SK-N-SH treated with all-trans-retinoic acid at 6 μM for 48 hours (cell line): ENCODE data around the gene ZNF563.

Source experiments
- ATAC-seq: fragments of 200-7000 bp; cut with Tn5 transposase; 3 replicates; pipeline ENCODE4 v1.9.1; 2020; ENCODE audit warnings: mild to moderate bottlenecking, moderate library complexity
- ARNTL ChIP-seq: fragments of 450-650 bp; formaldehyde crosslinking; IDR thresholded peaks from 2 replicates; pipeline ENCODE4 v1.5.0; 2020; ENCODE audit warnings: low read depth, mild to moderate bottlenecking, moderate library complexity, borderline replicate concordance
- BACH2 ChIP-seq: fragments of 250-450 bp; sonication (Bioruptor Pico); IDR thresholded peaks from 2 replicates; pipeline ENCODE4 v1.9.0; 2021; ENCODE audit warnings: mild to moderate bottlenecking, borderline replicate concordance
- CSDC2 ChIP-seq: fragments of 250-450 bp; sonication (Bioruptor Pico); IDR thresholded peaks from 2 replicates; pipeline ENCODE4 v1.5.0; 2020; ENCODE audit warnings: mild to moderate bottlenecking, moderate library complexity
- GLIS3 ChIP-seq: fragments of 250-450 bp; sonication (Bioruptor Pico); IDR thresholded peaks from 2 replicates; pipeline ENCODE4 v1.5.0; 2020; ENCODE audit warnings: mild to moderate bottlenecking, moderate library complexity
- OSR1 ChIP-seq: fragments of 250-450 bp; sonication (Bioruptor Pico); IDR thresholded peaks from 2 replicates; pipeline ENCODE4 v1.8.0; 2022; ENCODE audit warnings: moderate library complexity, mild to moderate bottlenecking, inconsistent platforms
- RARB ChIP-seq: fragments of 250-450 bp; sonication (Bioruptor Pico); IDR thresholded peaks from 2 replicates; pipeline ENCODE4 v1.8.0; 2021; ENCODE audit warnings: mild to moderate bottlenecking, moderate library complexity
- SNAI2 ChIP-seq: fragments of 250-450 bp; sonication (Bioruptor Pico); IDR thresholded peaks from 2 replicates; pipeline ENCODE4 v1.5.0; 2020; ENCODE audit warnings: mild to moderate bottlenecking, moderate library complexity
- TCF4 ChIP-seq: fragments of 250-450 bp; sonication (Bioruptor Pico); IDR thresholded peaks from 2 replicates; pipeline ENCODE4 v1.8.0; 2021; ENCODE audit warnings: mild to moderate bottlenecking, moderate library complexity, borderline replicate concordance
- TOX ChIP-seq: fragments of 250-450 bp; sonication (Bioruptor Pico); IDR thresholded peaks from 2 replicates; pipeline ENCODE4 v1.8.0; 2021; ENCODE audit warnings: mild to moderate bottlenecking, moderate library complexity, borderline replicate concordance
- ZC3H10 ChIP-seq: fragments of 250-450 bp; sonication (Bioruptor Pico); IDR thresholded peaks from 2 replicates; pipeline ENCODE4 v1.5.1; 2021; ENCODE audit warnings: mild to moderate bottlenecking, moderate library complexity
- ZFP3 ChIP-seq: fragments of 250-450 bp; sonication (Bioruptor Pico); IDR thresholded peaks from 2 replicates; pipeline ENCODE4 v1.5.0; 2020; ENCODE audit warnings: mild to moderate bottlenecking, moderate library complexity
- ZFP30 ChIP-seq: fragments of 450-650 bp; formaldehyde crosslinking; IDR thresholded peaks from 2 replicates; pipeline ENCODE4 v1.5.0; 2022; ENCODE audit warnings: mild to moderate bottlenecking, moderate library complexity
- ZNF565 ChIP-seq: fragments of 450-650 bp; formaldehyde crosslinking; conservative IDR thresholded peaks from 2 replicates; pipeline ENCODE4 v1.5.0; 2020; ENCODE audit warnings: low read depth, mild to moderate bottlenecking, moderate library complexity
- ZNF8 ChIP-seq: fragments of 450-650 bp; formaldehyde crosslinking; IDR thresholded peaks from 2 replicates; pipeline ENCODE4 v1.5.0; 2020; ENCODE audit warnings: mild to moderate bottlenecking, moderate library complexity
- TF ChIP-seq, protein P1 (sequence below): fragments of 250-450 bp; sonication (Bioruptor Pico); IDR thresholded peaks from 2 replicates; pipeline ENCODE4 v1.5.0; 2020; ENCODE audit warnings: mild to moderate bottlenecking, moderate library complexity
- TF ChIP-seq, protein P2 (sequence below): fragments of 250-450 bp; sonication (Bioruptor Pico); IDR thresholded peaks from 2 replicates; pipeline ENCODE4 v1.8.0; 2020; ENCODE audit warnings: mild to moderate bottlenecking, moderate library complexity, borderline replicate concordance
- TF ChIP-seq, protein P3 (sequence below): fragments of 250-450 bp; sonication (Bioruptor Pico); IDR thresholded peaks from 2 replicates; pipeline ENCODE4 v1.5.1; 2020; ENCODE audit warnings: low read depth, mild to moderate bottlenecking, moderate library complexity
- TF ChIP-seq, protein P4 (sequence below): fragments of 250-450 bp; sonication (Bioruptor Pico); IDR thresholded peaks from 2 replicates; pipeline ENCODE4 v1.5.1; 2021; ENCODE audit warnings: mild to moderate bottlenecking, moderate library complexity

Gene ZNF563

DNA sequence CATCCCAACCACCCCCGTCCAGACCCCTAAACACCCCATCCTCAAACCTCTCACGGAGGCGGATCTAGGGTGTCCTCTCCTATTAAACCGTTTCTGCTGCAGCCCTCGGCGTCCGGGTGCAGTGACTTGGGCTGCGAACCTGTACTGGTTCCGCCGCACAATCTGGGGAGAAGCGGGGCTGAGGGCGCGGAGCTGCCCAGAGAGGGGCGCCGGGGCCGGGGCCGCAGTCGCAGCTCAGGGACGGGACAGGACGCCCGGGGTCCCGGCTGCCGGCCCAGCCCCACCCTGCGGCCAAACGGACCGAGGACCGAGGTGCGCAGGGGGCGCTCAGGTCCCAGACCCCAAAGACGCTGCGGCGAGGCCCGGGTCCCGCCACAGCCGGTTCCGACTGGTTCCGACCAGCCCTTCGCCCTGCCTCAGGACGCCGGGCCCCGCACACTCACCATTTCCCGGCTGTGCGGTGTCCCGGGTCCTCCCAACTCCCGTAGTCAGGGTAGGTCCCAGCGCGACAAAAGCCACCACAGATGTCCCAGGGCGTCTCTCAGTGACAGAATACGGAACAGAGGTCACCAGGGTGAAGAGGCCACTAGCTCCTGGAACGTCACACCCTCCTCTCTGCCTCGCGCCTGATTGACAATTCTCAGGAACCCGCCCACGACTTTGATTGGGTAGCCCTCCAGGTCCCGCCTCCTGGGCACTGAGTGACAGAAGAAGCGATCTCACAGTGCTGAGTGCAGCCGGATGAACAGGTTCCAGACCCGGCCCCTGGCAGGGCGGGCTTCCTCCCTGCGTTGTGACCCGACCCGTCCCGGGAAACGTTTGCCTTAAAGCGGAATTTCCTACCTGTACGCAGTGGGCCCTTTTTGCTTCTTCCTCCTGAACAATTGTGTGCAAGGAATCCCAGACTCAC, 38.9 kb downstream of the ZNF563 start, which contains the start of gene ZNF44:
ZNF44 (minus strand) TSS at position 635 of the 910 bp plus-strand sequence; CDS start at position 446, 189 bp downstream.
- peak; percentile 98 for ATAC-seq
- TF ChIP-seq ZFP30 (CRISPR knock-in tag) (no peak), TCF4 (CRISPR knock-in tag) (no peak), RARB (CRISPR knock-in tag) (no peak)
- TF ChIP-seq, protein P1, sequence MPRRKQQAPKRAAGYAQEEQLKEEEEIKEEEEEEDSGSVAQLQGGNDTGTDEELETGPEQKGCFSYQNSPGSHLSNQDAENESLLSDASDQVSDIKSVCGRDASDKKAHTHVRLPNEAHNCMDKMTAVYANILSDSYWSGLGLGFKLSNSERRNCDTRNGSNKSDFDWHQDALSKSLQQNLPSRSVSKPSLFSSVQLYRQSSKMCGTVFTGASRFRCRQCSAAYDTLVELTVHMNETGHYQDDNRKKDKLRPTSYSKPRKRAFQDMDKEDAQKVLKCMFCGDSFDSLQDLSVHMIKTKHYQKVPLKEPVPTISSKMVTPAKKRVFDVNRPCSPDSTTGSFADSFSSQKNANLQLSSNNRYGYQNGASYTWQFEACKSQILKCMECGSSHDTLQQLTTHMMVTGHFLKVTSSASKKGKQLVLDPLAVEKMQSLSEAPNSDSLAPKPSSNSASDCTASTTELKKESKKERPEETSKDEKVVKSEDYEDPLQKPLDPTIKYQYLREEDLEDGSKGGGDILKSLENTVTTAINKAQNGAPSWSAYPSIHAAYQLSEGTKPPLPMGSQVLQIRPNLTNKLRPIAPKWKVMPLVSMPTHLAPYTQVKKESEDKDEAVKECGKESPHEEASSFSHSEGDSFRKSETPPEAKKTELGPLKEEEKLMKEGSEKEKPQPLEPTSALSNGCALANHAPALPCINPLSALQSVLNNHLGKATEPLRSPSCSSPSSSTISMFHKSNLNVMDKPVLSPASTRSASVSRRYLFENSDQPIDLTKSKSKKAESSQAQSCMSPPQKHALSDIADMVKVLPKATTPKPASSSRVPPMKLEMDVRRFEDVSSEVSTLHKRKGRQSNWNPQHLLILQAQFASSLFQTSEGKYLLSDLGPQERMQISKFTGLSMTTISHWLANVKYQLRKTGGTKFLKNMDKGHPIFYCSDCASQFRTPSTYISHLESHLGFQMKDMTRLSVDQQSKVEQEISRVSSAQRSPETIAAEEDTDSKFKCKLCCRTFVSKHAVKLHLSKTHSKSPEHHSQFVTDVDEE (CRISPR knock-in tag), result 0 out of 2 replicates have a peak, but pooled peaks have one; percentile 31
- TF ChIP-seq, protein P2, sequence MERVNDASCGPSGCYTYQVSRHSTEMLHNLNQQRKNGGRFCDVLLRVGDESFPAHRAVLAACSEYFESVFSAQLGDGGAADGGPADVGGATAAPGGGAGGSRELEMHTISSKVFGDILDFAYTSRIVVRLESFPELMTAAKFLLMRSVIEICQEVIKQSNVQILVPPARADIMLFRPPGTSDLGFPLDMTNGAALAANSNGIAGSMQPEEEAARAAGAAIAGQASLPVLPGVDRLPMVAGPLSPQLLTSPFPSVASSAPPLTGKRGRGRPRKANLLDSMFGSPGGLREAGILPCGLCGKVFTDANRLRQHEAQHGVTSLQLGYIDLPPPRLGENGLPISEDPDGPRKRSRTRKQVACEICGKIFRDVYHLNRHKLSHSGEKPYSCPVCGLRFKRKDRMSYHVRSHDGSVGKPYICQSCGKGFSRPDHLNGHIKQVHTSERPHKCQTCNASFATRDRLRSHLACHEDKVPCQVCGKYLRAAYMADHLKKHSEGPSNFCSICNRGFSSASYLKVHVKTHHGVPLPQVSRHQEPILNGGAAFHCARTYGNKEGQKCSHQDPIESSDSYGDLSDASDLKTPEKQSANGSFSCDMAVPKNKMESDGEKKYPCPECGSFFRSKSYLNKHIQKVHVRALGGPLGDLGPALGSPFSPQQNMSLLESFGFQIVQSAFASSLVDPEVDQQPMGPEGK (CRISPR knock-in tag), result no peak

DNA sequence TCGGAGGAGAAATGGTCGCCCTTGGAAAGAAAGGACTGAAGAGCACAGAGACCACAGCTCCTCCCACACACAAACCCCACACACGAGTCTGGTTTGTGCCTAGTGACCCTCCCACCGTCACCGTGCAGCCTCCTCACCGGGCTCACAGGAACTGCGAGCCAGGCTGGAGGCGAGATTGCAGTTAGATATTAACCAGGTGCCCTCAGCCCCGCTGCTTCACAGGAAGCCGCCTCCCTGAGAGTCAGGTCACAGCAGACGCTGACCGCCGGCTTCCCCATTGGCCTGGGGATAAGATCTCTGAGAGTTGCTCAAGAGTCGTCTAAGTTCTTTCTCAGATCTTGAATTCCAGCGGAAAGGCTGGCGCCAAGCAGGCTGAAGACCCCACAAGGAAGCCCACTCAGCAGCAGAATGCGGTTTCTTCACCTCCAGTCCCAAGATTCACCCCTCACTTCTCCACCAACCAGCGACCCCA, 39.6 kb downstream of the ZNF563 start:
- no peak for TF ChIP-seq TOX (CRISPR knock-in tag)
- TF ChIP-seq, protein P3, sequence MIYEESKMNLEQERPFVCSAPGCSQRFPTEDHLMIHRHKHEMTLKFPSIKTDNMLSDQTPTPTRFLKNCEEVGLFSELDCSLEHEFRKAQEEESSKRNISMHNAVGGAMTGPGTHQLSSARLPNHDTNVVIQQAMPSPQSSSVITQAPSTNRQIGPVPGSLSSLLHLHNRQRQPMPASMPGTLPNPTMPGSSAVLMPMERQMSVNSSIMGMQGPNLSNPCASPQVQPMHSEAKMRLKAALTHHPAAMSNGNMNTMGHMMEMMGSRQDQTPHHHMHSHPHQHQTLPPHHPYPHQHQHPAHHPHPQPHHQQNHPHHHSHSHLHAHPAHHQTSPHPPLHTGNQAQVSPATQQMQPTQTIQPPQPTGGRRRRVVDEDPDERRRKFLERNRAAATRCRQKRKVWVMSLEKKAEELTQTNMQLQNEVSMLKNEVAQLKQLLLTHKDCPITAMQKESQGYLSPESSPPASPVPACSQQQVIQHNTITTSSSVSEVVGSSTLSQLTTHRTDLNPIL (CRISPR knock-in tag), result no peak
- TF ChIP-seq, protein P1 (CRISPR knock-in tag), result no peak
- no peak for TF ChIP-seq CSDC2 (CRISPR knock-in tag)
- TF ChIP-seq ZC3H10 (CRISPR knock-in tag), result no peak
- TF ChIP-seq ZNF565, result no peak
- TF ChIP-seq BACH2 (CRISPR knock-in tag), result no peak
- TF ChIP-seq ARNTL (CRISPR knock-in tag), result no peak
- no peak for TF ChIP-seq ZFP3 (CRISPR knock-in tag)
- no peak for TF ChIP-seq SNAI2 (CRISPR knock-in tag)
- TF ChIP-seq, protein P4, sequence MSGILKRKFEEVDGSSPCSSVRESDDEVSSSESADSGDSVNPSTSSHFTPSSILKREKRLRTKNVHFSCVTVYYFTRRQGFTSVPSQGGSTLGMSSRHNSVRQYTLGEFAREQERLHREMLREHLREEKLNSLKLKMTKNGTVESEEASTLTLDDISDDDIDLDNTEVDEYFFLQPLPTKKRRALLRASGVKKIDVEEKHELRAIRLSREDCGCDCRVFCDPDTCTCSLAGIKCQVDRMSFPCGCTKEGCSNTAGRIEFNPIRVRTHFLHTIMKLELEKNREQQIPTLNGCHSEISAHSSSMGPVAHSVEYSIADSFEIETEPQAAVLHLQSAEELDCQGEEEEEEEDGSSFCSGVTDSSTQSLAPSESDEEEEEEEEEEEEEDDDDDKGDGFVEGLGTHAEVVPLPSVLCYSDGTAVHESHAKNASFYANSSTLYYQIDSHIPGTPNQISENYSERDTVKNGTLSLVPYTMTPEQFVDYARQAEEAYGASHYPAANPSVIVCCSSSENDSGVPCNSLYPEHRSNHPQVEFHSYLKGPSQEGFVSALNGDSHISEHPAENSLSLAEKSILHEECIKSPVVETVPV (CRISPR knock-in tag), result no peak
- no peak for TF ChIP-seq ZNF8
- no peak for TF ChIP-seq OSR1 (CRISPR knock-in tag)
- TF ChIP-seq TCF4 (CRISPR knock-in tag), result no peak
- TF ChIP-seq GLIS3 (CRISPR knock-in tag), result no peak
- peak; percentile 78 for ATAC-seq

DNA sequence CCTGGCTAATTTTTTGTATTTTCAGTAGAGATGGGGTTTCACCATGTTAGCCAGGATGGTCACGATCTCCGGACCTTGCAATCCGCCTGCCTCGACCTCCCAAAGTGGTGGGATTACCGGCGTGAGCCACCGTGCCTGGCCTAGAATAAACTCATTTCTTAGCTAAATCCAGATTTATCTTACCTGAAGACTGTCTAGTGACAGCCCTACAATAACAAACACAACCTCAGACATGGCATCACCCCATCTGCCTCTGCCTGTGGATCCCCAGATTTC, 43.7 kb downstream of the ZNF563 start:
- no peak for ATAC-seq
- no peak for TF ChIP-seq TCF4 (CRISPR knock-in tag)
- TF ChIP-seq, all 23 proteins: peak for 0
